Ramos (cell line): ENCODE data around the gene KRT15.

Experiments
- in situ Hi-C: fragments of 300-500 bp; cut with MboI; formaldehyde crosslinking; loops from one replicate; pipeline ENCODE4 v1.14.3; 2022; ENCODE audit warnings: low sequenced_read_pairs; ENCODE audit not compliant: unreplicated experiment

KRT15 gene

DNA sequence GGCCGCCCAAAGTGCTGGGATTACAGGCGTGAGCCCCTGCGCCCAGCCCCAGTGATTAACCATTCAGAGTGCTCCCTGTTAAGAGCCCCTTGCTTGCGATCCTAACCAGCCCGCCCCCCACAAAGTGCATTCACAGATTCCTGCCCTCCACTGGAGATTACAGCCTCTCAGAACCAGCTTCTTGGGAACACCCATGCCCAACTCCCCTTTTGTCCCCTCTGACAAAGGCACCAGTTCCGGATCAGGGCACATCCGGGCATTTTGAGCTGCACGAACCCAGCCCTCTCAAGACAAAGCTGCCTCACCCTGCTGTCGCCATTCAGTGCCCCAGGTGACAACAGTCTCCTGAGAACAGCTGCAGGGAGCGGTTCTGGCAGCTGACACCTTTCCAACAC lies 10.3 kb upstream of the KRT15 start:
- in situ Hi-C loops: no loop called here

DNA sequence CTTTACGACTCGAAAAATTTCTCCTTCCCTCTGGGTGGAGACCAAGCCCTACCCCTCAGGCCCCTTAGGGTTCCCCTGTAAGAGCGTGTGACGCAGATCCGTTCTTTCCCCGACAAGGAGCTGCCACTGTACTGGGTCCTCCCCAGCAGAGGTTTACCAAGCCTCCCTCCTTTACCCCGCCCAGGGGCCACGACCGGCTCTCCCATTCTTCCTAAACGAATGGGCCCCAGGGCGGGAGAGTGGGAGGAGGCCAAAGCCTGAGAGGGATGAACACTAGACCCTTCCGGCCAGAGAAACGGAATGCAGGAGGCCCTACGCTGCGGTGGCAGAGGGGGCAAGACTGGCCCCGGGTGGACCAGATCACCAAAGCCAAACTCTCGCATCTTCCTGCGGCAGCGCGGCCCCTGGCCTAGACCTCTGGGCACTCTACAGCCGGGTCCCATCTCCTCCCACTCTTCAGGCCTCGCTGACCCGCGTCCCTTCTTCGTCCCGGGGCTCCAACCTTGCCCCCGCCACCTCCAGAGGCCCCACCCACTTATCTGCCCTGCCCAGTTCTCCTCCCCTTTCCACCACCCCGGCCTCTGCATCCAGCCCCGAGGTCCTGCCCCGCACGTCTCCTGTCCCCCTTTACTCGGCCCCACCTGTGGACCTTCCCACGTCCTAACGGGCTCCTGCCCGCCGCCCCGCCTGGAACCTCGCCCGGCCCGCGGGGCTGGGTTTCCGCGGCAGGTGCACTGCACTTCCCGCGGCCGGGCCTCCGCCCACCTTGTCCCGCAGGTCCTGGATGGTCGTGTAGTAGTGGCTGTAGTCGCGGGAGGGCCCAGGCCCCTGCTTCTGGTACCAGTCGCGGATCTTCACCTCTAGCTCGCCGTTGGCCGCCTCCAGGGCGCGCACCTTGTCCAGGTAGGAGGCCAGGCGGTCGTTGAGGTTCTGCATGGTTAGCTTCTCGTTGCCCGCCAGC lies 8.7 kb upstream of the KRT15 start:
- in situ Hi-C loops: no loop called here

- in situ Hi-C loops: no loop called here
Observed at GRCh38 chr17:41524261-41524660, 5.6 kb upstream of the KRT15 start.

GRCh38 chr17:41523787-41524186 lies 5.1 kb upstream of the KRT15 start:
- in situ Hi-C loops: no loop called here

- in situ Hi-C loops: no loop called here
Observed at GRCh38 chr17:41523225-41523593, 4.5 kb upstream of the KRT15 start.

DNA sequence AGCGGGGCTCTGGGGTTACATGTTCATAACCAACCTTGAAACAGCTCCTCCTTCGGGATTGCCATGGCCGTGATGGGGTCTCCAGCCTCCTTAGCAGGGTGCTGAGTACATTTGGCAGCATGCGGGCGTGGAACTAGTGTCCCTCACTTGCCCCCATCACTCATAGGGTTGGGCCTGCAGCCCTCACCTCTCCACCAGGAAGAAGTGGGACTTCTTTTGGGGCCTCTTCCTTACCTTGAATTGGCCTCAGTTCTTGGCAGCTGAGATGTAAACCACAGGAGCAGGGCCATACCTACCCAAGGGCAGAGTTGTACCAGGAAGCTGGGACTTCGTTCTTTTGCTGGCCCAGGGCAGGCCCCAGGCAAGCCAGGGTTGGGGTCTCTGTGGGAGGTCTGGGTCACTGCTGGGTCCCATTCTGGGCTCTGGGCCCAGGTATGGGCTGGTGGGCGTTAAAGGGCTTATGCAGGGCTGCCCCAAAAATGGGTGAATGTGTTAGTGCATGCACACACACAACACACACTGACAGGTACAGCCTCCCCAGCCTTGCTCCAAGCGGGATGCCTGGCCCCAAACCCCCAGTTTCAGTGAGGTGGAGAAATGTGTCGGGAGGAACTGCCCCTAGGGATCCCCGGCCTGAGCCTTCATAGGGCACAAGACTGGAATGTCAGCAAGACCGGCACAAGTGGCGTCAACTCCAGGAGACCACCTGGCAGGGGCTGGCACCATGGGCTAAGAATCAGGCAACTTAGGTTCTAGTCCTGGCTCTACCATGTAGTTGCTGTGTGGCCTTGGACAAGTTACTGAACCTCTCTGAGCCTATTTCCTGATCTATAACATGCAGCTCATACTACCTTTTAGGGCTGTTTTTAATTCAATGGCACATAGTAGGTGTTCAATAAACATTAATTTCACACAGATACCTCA lies 3.9 kb upstream of the KRT15 start:
- in situ Hi-C loops: no loop called here

DNA sequence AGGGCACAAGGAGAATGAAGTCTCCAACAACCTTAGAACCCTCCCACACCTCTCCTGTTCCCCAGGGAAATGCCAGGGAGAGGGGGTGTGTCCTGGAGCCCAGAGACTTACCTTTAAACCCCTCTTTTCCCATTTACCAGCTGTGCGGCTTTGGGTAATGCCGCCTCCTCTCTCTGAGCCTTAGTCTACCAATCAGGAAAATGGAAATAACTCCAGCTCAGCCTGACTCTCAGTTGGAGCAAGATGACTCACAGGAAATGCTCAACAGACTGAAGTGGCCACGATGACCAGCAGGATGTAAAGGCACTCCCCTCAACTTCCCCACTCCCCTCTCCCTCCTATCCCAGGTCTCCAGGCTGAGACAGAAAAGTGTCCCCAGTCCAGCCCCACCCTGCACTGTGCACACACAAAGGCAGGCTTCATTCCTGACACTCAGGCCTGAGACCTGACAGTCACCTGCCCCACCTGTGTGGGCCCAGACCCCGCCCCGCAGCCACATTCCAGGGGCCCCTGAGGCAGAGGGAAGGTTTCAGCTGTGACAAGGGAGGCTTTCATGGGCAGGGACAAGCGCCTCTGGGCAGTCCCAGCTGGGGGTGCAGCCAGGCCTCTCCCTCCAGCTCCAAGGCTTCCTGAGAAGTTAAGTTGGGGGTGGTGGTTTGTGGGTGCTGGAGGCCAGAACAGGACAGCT lies 3.0 kb upstream of the KRT15 start:
- in situ Hi-C loops: no loop called here

DNA sequence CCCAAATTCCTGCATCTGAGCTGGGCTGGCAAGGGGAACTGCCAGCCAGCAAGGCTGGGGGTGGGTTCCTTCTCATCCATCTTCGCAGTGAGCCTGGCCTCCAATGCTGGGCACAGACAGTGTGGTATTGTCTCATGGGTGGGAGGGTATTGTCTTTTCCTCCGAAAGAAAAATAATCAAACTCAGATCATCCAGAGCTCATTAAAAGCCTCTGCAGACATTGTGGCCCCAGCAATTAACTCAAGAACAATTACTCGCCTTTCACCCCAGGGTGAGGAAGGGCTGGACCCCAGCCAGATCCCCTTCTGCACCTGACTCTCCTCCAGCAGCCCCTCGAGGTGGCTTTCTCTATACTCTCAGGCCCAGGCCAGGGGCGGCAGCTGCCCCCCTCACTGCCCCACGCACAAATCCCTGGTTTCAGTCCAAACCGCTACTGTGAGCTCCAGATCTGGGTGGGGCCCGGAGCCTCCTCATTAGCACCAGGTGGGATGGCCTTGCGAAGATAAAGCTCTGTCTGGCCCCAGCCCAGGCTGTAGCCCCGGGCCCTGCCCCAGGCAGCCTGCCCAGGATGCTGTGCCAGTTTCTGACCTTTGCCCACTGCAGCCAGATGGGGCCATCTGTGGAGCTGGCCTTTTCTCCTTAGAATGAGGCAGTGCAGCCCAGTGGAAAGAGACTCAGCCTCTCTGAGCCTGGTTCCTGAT lies 2.3 kb upstream of the KRT15 start:
- in situ Hi-C loops: no loop called here

- in situ Hi-C loops: no loop called here
Observed at GRCh38 chr17:41519501-41520224, 973 bp upstream of the KRT15 start.

DNA sequence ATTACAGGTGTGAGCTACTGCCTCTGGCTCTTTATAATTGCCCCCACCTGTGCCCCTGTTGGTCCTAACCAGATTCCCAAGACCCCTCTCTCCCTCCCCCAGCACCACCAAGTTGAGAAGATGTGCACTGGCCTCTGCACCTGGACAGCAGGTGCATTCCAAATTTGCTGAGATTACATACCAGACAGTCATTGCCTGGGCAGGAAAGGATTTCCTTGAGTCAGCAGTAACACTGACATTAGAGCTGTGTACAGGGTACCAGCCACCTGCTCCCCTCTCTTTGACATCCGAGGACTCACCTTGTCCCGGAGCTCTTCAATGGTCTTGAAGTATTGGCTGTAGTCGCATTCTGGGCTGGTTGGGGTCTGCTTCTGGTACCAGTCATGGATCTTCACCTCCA lies 659 bp downstream of the KRT15 start:
- in situ Hi-C loops: no loop called here

DNA sequence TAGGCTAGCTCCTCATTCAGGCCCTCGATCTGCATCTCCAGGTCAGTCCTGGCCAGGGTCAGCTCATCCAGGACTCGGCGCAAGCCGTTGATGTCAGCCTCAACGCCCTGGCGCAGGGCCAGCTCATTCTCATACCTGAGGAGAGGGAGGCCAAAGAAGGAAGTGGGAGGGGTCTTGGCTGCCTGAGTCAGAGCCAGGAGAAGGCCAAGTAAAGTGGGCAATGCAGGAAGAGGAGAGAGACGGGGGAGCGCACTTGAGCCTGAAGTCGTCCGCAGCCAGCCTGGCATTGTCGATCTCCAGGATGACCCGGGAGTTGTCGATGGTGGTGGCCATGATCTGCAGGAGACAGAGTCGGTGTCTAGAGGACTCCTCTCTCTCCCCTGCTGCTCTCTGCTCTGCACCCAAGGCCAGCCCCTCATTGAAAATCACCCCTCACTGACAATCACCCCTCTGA lies 1.8 kb downstream of the KRT15 start:
- in situ Hi-C loops: no loop called here

DNA sequence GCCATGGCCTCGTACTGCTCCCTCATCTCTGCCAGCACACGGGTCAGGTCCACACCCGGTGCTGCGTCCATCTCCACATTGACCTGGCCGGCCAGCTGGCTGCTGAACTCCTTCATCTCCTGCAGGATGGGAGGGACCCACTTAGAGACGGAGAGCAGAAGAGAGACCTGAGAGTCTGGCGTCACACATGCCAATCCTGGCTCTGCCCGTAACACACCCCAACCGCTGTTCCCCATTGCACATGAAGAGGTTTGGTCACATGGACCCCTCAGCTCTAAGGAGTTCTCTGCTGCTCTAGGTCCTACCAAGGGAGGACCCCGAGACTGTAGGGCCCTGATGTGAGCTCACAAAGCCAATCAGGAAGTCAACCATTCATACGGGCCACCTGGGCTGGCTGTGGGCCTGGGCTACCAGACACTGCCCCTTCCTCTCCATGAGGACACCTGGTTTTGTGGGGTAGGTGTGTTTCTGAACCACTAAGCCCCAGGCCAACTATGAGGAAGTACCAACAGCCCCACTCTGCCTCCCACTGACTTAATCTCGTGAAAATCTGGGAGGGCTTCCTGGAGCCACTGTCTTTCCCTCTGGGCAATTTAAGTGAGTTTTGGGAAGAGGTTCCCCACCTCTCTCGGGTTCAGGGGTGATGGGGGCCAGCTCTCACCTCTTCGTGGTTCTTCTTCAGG lies 2.4 kb downstream of the KRT15 start:
- in situ Hi-C loops: no loop called here

DNA sequence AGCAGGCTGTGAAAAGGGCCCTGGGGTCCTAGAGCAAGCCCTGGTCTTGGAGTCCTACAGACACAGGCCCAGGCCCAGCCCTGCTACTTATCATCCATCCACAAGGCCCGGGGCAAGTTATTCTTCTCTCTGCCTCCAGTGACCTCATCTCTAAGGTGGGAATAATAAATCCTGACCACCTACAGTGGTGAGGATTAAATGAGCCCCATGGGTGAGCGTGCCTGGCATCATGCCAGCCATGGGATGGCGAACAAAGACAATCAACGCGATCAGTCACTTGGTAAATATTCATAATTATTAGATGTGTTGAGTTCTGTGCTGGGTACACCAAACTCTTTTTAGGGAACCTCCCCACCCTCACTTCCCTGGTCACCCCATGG lies 5.5 kb downstream of the KRT15 start:
- in situ Hi-C loops: no loop called here

- in situ Hi-C loops: no loop called here
Observed at GRCh38 chr17:41512546-41513167, 6.0 kb downstream of the KRT15 start.

- in situ Hi-C loops: no loop called here
Observed at GRCh38 chr17:41511716-41512115, 7.0 kb downstream of the KRT15 start.

GRCh38 chr17:41511116-41511515 lies 7.6 kb downstream of the KRT15 start:
- in situ Hi-C loops: no loop called here

DNA sequence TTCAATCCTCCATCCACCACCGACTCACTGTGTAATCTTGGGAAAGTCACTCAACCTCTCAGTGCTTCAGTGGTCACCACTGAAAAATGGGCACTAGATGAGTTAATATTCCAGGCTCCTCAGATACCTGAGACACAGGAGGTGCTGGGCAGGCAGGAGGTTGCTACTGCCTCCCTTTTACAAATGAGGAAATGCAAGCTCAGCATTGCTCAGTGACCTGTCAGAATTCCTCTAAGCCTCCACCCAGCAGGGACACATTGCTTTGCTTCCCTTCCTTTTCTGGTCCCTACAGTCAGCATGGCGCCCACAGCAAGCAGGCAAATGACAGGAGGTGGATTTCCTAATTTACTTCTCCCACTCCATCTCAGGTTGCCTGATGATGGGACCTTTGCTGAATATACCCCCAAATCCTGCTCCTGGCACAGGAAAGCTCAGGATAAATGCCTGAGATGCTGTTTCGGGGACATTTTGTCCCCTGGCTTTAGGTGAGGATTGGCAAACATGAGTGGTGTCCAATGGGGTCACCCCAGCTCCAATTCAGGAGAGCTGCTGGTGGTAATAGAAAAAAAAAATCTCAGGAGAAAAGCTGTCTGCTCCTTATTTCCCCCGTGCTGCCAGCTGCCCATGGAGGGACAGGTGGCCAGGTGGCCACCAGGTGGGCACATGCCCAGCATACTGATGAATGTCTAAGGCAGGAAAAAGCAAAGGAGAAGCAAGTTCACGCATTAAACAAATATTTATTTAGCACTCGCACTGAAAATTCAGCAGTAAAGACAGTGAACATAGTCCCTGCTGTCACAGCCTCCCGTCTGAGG lies 8.2 kb downstream of the KRT15 start:
- in situ Hi-C loops: no loop called here
